Body of pancreas (tissue), 4 donors: ENCODE data around the gene PSORS1C1. TPM values are rescaled to one million over a fixed set of nuclear protein-coding genes. Genes with fewer than 3 reads are reported as not detected.
A peak's percentile ranks its signal among the peaks of the same experiment; 100 is the strongest.

Source experiments
- ATAC-seq: fragments of 150-250 bp; one replicate; pipeline ENCODE4 v1.9.1; 2016
- DNase-seq, 4 donors: peaks; one replicate each; pipeline ENCODE4 v3.0.0-alpha.2; 2019
- H3K27ac ChIP-seq, 4 donors: fragments of 200-600 bp; sonication (generic); 1 replicate in 3 of 4; 2 replicates in 1 of 4; pipeline versions ENCODE4 v1.5.1 to v1.6.1; 2016 to 2019; ENCODE audit warnings: mild to moderate bottlenecking in 1 of 4, mixed read lengths in 1 of 4, moderate library complexity in 1 of 4
- H3K27me3 ChIP-seq, 2 donors: fragments of 200-600 bp; sonication (generic); one replicate each; pipeline ENCODE4 v1.6.0; 2016; ENCODE audit warnings: mild to moderate bottlenecking in 1 of 2
- H3K36me3 ChIP-seq, 2 donors: fragments of 200-600 bp; sonication (generic); replicated peaks in 1 of 2; 2 replicates each; pipeline ENCODE4 v1.5.1; 2016; ENCODE audit warnings: low read depth in 2 of 2; ENCODE audit not compliant: insufficient read depth in 1 of 2
- H3K4me1 ChIP-seq: fragments of 200-600 bp; sonication (generic); one replicate; pipeline ENCODE4 v1.6.0; 2016
- H3K4me3 ChIP-seq, 2 donors: fragments of 200-600 bp; sonication (generic); 1 replicate in 1 of 2; 2 replicates in 1 of 2; pipeline ENCODE4 v1.5.1; 2016 to 2019
- H3K9me3 ChIP-seq, 3 donors: fragments of 200-600 bp; sonication (generic); 1 replicate in 2 of 3; 2 replicates in 1 of 3; pipeline ENCODE4 v1.5.1; 2016
- POLR2A ChIP-seq, 3 donors: fragments of 450-650 bp; IDR thresholded peaks; one replicate each; pipeline ENCODE4 v1.6.1; 2016; ENCODE audit warnings: antibody characterized with exemption in 3 of 3, mild to moderate bottlenecking in 2 of 3
- WGBS, 2 donors: methylation state at CpG; one replicate each; pipeline ENCODE4 v1.1.5; 2017; 5-methylcytosine and 5-hydroxymethylcytosine counted together
- intact Hi-C: fragments of 100-400 bp; cut with DNase I; formaldehyde crosslinking; loops from one replicate; pipeline ENCODE4 v1.15.1; 2023
- total RNA-seq, 2 donors: library from RNA; depleted of rRNA; stranded (reverse); fragments of >200 nt; gene quantifications; one replicate each; pipeline ENCODE4 v1.1.0, GENCODE V29; 2016
- TF ChIP-seq, protein P1 (sequence below), 7 experiments: fragments of 450-650 bp in 4 of 7; fragments of 200-600 bp in 3 of 7; sonication (generic) in 3 of 7; IDR thresholded peaks; one replicate each; pipeline ENCODE4 v1.5.1; 2016 to 2019; ENCODE audit warnings: antibody characterized with exemption in 7 of 7

PSORS1C1 gene
- total RNA-seq, 2 donors from 2014 or later = 1.6 to 3.4 TPM

DNA sequence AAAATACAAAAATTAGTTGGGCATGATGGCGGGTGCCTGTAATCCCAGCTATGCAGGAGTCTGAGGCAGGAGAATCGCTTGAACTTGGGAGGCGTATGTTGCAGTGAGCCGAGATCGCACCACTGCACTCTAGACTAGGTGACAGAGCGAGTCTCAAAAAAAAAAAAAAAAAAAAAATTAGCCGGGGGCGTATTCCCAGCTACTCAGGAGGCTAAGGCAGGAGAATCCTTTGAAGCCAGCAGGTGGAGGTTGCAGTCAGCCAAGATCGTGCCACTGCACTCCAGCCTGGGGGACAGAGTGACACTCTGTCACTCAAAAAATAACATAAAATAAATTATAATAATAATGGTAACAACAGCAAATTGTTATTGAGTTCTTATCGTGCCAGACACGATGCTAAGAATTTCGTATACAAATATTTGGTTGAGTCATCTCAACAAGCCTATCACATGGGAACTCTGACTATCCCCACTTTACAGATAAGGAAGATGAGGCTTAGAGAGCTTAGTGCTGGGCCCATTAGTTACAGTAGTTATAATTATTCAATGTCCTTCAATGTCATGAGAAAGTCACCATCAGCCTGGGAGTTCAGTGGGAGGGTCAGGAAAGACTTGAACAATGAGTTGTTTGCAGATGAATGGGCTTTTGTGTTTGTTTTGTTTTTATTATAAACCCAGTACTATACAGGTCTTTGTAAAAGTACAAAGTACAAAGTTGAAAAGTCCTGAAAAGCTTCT lies 21.7 kb upstream of the PSORS1C1 start:
- Histone ChIP-seq H3K27me3 (no peaks in the 10 kb centered on the region), H3K9me3 (no peaks in the 10 kb centered on the region), H3K27ac (peak overlapping the region in 1 of 4 donors; percentile 7), H3K4me1 (peaks cover 13% of the 10 kb centered on the region), H3K4me3 (no peak overlapping the region), H3K36me3 (no peaks in the 10 kb centered on the region)
- intact Hi-C loops = no loop called here
- DNase-seq (no peak), ATAC-seq (peak; percentile 41)
- WGBS, 2 donors = 69 to 72% methylated on average over 12 of the region's 12 CpGs
- no peak for TF ChIP-seq POLR2A (IDR thresholded peaks at IDR 0.05)
- TF ChIP-seq, protein P1, sequence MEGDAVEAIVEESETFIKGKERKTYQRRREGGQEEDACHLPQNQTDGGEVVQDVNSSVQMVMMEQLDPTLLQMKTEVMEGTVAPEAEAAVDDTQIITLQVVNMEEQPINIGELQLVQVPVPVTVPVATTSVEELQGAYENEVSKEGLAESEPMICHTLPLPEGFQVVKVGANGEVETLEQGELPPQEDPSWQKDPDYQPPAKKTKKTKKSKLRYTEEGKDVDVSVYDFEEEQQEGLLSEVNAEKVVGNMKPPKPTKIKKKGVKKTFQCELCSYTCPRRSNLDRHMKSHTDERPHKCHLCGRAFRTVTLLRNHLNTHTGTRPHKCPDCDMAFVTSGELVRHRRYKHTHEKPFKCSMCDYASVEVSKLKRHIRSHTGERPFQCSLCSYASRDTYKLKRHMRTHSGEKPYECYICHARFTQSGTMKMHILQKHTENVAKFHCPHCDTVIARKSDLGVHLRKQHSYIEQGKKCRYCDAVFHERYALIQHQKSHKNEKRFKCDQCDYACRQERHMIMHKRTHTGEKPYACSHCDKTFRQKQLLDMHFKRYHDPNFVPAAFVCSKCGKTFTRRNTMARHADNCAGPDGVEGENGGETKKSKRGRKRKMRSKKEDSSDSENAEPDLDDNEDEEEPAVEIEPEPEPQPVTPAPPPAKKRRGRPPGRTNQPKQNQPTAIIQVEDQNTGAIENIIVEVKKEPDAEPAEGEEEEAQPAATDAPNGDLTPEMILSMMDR (IDR thresholded peaks at IDR 0.05) = no peak

GRCh38 chr6:31094389-31094881 lies 20.2 kb upstream of the PSORS1C1 start:
- ATAC-seq (peak; percentile 51), DNase-seq (peak in 1 of 4 donors; percentile 24)
- H3K36me3 ChIP-seq = no peaks in the 10 kb centered on the region
- no peaks in the 10 kb centered on the region for H3K9me3 ChIP-seq
- WGBS, 2 donors = 39 to 47% methylated on average over 3 of the region's 3 CpGs
- TF ChIP-seq, protein P1 (IDR thresholded peaks at IDR 0.05) = no peak
- TF ChIP-seq POLR2A (IDR thresholded peaks at IDR 0.05) = no peak
- peak overlapping the region in 2 of 4 donors; percentile 39 to 41 for H3K27ac ChIP-seq
- H3K27me3 ChIP-seq = no peaks in the 10 kb centered on the region
- no peak overlapping the region for H3K4me3 ChIP-seq
- intact Hi-C loops = no loop called here
- H3K4me1 ChIP-seq = peaks cover 13% of the 10 kb centered on the region

GRCh38 chr6:31096215-31096614 lies 18.4 kb upstream of the PSORS1C1 start:
- no peak overlapping the region for H3K27ac ChIP-seq
- no peaks in the 10 kb centered on the region for H3K36me3 ChIP-seq
- no peak for DNase-seq
- H3K27me3 ChIP-seq = no peaks in the 10 kb centered on the region
- no peak for ATAC-seq
- 75 to 77% methylated on average over 3 of the region's 3 CpGs for WGBS, 2 donors
- peaks cover 13% of the 10 kb centered on the region for H3K4me1 ChIP-seq
- no peak overlapping the region for H3K4me3 ChIP-seq
- TF ChIP-seq, protein P1 (IDR thresholded peaks at IDR 0.05) = no peak
- no peak for TF ChIP-seq POLR2A (IDR thresholded peaks at IDR 0.05)
- intact Hi-C loops = no loop called here
- H3K9me3 ChIP-seq = no peaks in the 10 kb centered on the region

- intact Hi-C loops = no loop called here
- DNase-seq = no peak
- Histone ChIP-seq H3K4me3 (no peak overlapping the region), H3K9me3 (no peaks in the 10 kb centered on the region), H3K36me3 (no peaks in the 10 kb centered on the region), H3K4me1 (peaks cover 13% of the 10 kb centered on the region), H3K27me3 (no peaks in the 10 kb centered on the region), H3K27ac (no peak overlapping the region)
- 65 to 75% methylated on average over 5 of the region's 5 CpGs for WGBS, 2 donors
- ATAC-seq = no peak
- no peak for TF ChIP-seq POLR2A (IDR thresholded peaks at IDR 0.05)
- TF ChIP-seq, protein P1 (IDR thresholded peaks at IDR 0.05) = no peak
Measured at GRCh38 chr6:31096656-31097055, 17.9 kb upstream of the PSORS1C1 start.
